HCT116 (cell line): ENCODE measurements around the gene ZBTB16. TPM values are rescaled to one million over a fixed set of nuclear protein-coding genes. Genes with fewer than 3 reads are reported as not detected.
A peak's percentile ranks its signal among the peaks of the same experiment; 100 is the strongest.

ENCODE experiments used
- ATAC-seq: fragments of 200-7000 bp; cut with Tn5 transposase; 2 replicates; pipeline ENCODE4 v1.9.1; 2020; ENCODE audit warnings: mild to moderate bottlenecking, moderate library complexity
- BruUV-seq: library from RNA; stranded (reverse); fragments of 400-500 nt; replicated peaks from 2 replicates; lab custom pipeline; 2021; lab: Mats Ljungman, UMichigan
- CTCF ChIA-PET: fragments of 300-600 bp; sonication (Branson Sonifier 250); formaldehyde crosslinking; loops from one replicate; lab custom pipeline; 2021; ENCODE audit warnings: antibody characterized with exemption; lab: Charles Lee
- POLR2A ChIA-PET: fragments of 300-600, 350-600 bp; sonication (Branson Sonifier 250); formaldehyde crosslinking; loops from one replicate; lab custom pipeline; 2021; ENCODE audit warnings: antibody characterized with exemption; lab: Charles Lee
- RAD21 ChIA-PET, 2 experiments: fragments of 300-600 bp; sonication (Branson Sonifier 250); formaldehyde crosslinking; loops; one replicate each; lab custom pipeline; 2023; ENCODE audit warnings: low total read pairs in 2 of 2; ENCODE audit not compliant: uncharacterized antibody in 2 of 2, unreplicated experiment in 2 of 2, low non-redundant PET in 1 of 2; lab: Charles Lee
- DNase-seq: peaks from one replicate; pipeline ENCODE4 v3.0.0-alpha.2; 2010; ENCODE audit warnings: low read depth, low spot score
- H2AFZ ChIP-seq: fragments of 200-600 bp; shearing (Covaris generic), sonication (generic); 2 replicates; pipeline ENCODE4 v1.6.1; 2017; ENCODE audit warnings: low read depth, mixed run types, mixed read lengths, antibody characterized with exemption, low read length; ENCODE audit not compliant: poor library complexity, severe bottlenecking
- H3K27ac ChIP-seq: 2 replicates; pipeline ENCODE4 v1.5.1; 2012; ENCODE audit warnings: low read depth, low read length
- H3K27me3 ChIP-seq: fragments of 200-600 bp; sonication (generic); 2 replicates; pipeline ENCODE4 v1.6.1; 2016; ENCODE audit warnings: mixed run types, low read length, mixed read lengths; ENCODE audit not compliant: insufficient read depth
- H3K36me3 ChIP-seq, 2 experiments: fragments of 200-500 bp in 1 of 2; fragments of 200-600 bp in 1 of 2; sonication (Bioruptor generic) in 1 of 2; sonication (generic) in 1 of 2; 2 replicates each; pipeline versions ENCODE4 v1.5.1 to v1.6.1; 2014 to 2016; ENCODE audit warnings: low read length in 2 of 2, inconsistent platforms in 1 of 2, mixed read lengths in 1 of 2, mixed run types in 1 of 2; ENCODE audit not compliant: insufficient read depth in 2 of 2, control insufficient read depth in 1 of 2
- H3K4me1 ChIP-seq, 2 experiments: fragments of 200-600 bp in 1 of 2; sonication (generic) in 1 of 2; 2 replicates each; pipeline versions ENCODE4 v1.5.1 to v1.6.1; 2012 to 2017; ENCODE audit warnings: low read length in 2 of 2, inconsistent platforms in 1 of 2, mild to moderate bottlenecking in 1 of 2, mixed read lengths in 1 of 2, mixed run types in 1 of 2, moderate library complexity in 1 of 2; ENCODE audit not compliant: insufficient read depth in 2 of 2, control insufficient read depth in 1 of 2
- H3K4me2 ChIP-seq: fragments of 200-600 bp; sonication (generic); 2 replicates; pipeline ENCODE4 v1.6.1; 2017; ENCODE audit warnings: mixed run types, low read length, mixed read lengths
- H3K4me3 ChIP-seq, 2 experiments: fragments of 200-600 bp in 1 of 2; sonication (generic) in 1 of 2; replicated peaks in 1 of 2; 2 replicates each; pipeline ENCODE4 v1.5.1; 2011 to 2016; ENCODE audit warnings: low read length in 2 of 2, control low read depth in 1 of 2, low read depth in 1 of 2, mild to moderate bottlenecking in 1 of 2, mixed read lengths in 1 of 2, mixed run types in 1 of 2
- H3K79me2 ChIP-seq: fragments of 200-600 bp; sonication (generic); 2 replicates; pipeline ENCODE4 v1.6.1; 2017; ENCODE audit warnings: mild to moderate bottlenecking, mixed run types, low read length, moderate library complexity, mixed read lengths; ENCODE audit not compliant: insufficient read depth
- H3K9ac ChIP-seq: fragments of 200-600 bp; sonication (generic); 2 replicates; pipeline ENCODE4 v1.6.1; 2016; ENCODE audit warnings: low read length, mixed read lengths
- H3K9me2 ChIP-seq: fragments of 200-600 bp; sonication (generic), shearing (Covaris generic); 2 replicates; pipeline ENCODE4 v1.6.1; 2017; ENCODE audit warnings: mixed run types, mild to moderate bottlenecking, moderate library complexity; ENCODE audit not compliant: insufficient read depth
- H3K9me3 ChIP-seq, 2 experiments: fragments of 200-500 bp in 1 of 2; fragments of 200-600 bp in 1 of 2; sonication (Bioruptor generic) in 1 of 2; sonication (generic) in 1 of 2; 2 replicates each; pipeline ENCODE4 v1.6.1; 2014 to 2017; ENCODE audit warnings: low read length in 2 of 2, mixed read lengths in 2 of 2, inconsistent platforms in 1 of 2, low read depth in 1 of 2, mild to moderate bottlenecking in 1 of 2, mixed run types in 1 of 2, moderate library complexity in 1 of 2; ENCODE audit not compliant: control insufficient read depth in 1 of 2, insufficient read depth in 1 of 2
- H4K20me1 ChIP-seq: fragments of 200-600 bp; sonication (generic), shearing (Covaris generic); 2 replicates; pipeline ENCODE4 v1.6.1; 2017; ENCODE audit warnings: mixed run types, mild to moderate bottlenecking, moderate library complexity; ENCODE audit not compliant: insufficient read depth
- POLR2A ChIP-seq: IDR thresholded peaks from 2 replicates; pipeline ENCODE4 v1.7.0; 2011; ENCODE audit warnings: borderline replicate concordance; ENCODE audit not compliant: insufficient read depth, insufficient read length; ENCODE audit errors: extremely low read depth
- SP1 ChIP-seq: IDR thresholded peaks from 2 replicates; pipeline ENCODE4 v1.6.1; 2012; ENCODE audit warnings: low read depth
- YY1 ChIP-seq: IDR thresholded peaks from 2 replicates; pipeline ENCODE4 v1.6.1; 2011; ENCODE audit warnings: low read length, low read depth, moderate library complexity, mild to moderate bottlenecking; ENCODE audit not compliant: insufficient replicate concordance; ENCODE audit errors: extremely low read depth
- ZFX ChIP-seq: fragments of 450-650 bp; IDR thresholded peaks from 2 replicates; pipeline ENCODE4 v1.6.1; 2017
- ZNF274 ChIP-seq: fragments of 200-500 bp; sonication (Bioruptor generic); IDR thresholded peaks from 2 replicates; pipeline ENCODE4 v1.6.1; 2014; ENCODE audit warnings: mild to moderate bottlenecking, low read depth, low read length, inconsistent platforms
- intact Hi-C: fragments of 100-400 bp; cut with micrococcal nuclease; formaldehyde crosslinking; loops from 2 replicates; pipeline ENCODE4 v1.10.0; 2022
- total RNA-seq: library from RNA; stranded (reverse); gene quantifications from one replicate; pipeline ENCODE4 v1.2.1, GENCODE V29; 2021; ENCODE audit not compliant: unreplicated experiment
- TF ChIP-seq, protein P1 (sequence below), 3 experiments: fragments of 200-600 bp in 1 of 3; sonication (generic) in 1 of 3; IDR thresholded peaks in 2 of 3; conservative IDR thresholded peaks in 1 of 3; 2 replicates each; pipeline ENCODE4 v1.5.1; 2012 to 2017; ENCODE audit warnings: low read depth in 2 of 3, low read length in 2 of 3, antibody characterized with exemption in 1 of 3, borderline replicate concordance in 1 of 3, control low read depth in 1 of 3, mild to moderate bottlenecking in 1 of 3, mixed read lengths in 1 of 3, mixed run types in 1 of 3, moderate library complexity in 1 of 3; ENCODE audit not compliant: insufficient read depth in 1 of 3
- TF ChIP-seq, protein P2 (sequence below): IDR thresholded peaks from 2 replicates; pipeline ENCODE4 v1.6.1; 2012; ENCODE audit warnings: low read depth

The ZBTB16 gene
- total RNA-seq, 1 experiment from 2014 or later: 0.30 TPM

DNA sequence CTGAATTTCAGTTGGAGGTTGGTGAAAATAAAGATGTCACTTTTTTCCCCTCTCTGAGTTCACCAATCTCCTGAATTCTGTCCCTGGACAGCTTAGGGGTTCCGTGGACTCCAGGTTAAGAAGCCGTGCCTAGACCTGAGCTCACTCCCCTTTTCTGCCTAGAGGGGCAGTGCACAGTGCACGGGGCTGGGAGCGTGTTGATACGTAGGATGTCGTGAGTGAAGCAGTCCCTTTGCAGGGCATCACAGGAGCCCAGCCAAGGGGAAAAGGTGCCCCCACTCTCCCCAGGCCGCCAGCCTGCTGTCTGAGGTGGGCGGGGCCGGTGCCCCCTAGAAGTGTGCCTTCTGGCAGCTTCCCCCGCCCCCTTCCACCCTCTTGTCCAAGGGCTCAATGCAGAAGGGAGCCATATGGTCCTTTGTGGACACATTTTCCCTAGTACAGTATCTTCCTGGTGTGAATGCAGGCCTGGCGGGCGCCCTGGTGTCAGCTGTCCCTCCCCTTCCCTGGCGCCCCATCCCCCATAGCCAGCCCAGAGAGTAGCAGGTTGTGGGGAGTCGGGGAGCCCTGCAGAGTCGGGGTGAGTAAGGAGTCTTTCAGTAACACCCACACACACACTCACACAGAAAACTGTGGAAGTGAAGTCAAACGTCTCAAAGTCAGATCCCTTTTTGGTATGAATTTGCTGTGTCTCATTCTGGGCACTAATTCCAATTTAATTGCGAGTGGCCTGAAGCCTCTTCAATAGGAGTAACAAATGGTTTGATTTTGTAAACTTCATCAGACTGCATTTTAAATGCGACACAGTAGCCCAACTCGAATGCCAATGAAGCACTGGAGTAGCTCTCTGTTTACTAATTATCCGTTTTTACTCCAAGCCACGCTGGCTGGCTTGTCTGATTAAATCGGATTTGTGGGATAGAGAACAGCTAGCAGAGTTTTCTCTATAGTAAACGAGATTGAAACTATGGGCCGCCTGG lies 169.2 kb downstream of the ZBTB16 start:
- no peak for TF ChIP-seq ZFX
- TF ChIP-seq, protein P1, sequence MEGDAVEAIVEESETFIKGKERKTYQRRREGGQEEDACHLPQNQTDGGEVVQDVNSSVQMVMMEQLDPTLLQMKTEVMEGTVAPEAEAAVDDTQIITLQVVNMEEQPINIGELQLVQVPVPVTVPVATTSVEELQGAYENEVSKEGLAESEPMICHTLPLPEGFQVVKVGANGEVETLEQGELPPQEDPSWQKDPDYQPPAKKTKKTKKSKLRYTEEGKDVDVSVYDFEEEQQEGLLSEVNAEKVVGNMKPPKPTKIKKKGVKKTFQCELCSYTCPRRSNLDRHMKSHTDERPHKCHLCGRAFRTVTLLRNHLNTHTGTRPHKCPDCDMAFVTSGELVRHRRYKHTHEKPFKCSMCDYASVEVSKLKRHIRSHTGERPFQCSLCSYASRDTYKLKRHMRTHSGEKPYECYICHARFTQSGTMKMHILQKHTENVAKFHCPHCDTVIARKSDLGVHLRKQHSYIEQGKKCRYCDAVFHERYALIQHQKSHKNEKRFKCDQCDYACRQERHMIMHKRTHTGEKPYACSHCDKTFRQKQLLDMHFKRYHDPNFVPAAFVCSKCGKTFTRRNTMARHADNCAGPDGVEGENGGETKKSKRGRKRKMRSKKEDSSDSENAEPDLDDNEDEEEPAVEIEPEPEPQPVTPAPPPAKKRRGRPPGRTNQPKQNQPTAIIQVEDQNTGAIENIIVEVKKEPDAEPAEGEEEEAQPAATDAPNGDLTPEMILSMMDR (IDR thresholded peaks at IDR 0.05 in 2 of 3, conservative IDR thresholded peaks at IDR 0.05 in 1 of 3; ENCODE audit: borderline replicate concordance in 1 of 3, insufficient read depth in 1 of 3, low read depth in 2 of 3, low read length in 2 of 3): 0 out of 6 replicates have a peak, but pooled peaks of 1 of the 3 experiments have one; percentile 2
- Histone ChIP-seq H3K36me3 (no peaks in the 10 kb centered on the region), H3K27me3 (peaks cover 75% of the 10 kb centered on the region), H2AFZ (no peak overlapping the region), H3K4me1 (no peaks in the 10 kb centered on the region), H3K4me3 (no peak overlapping the region), H3K9me3 (no peaks in the 10 kb centered on the region), H3K9me2 (no peaks in the 10 kb centered on the region), H3K4me2 (no peak overlapping the region), H3K27ac (no peak overlapping the region), H4K20me1 (no peaks in the 10 kb centered on the region), H3K9ac (no peak overlapping the region), H3K79me2 (no peaks in the 10 kb centered on the region)
- ChIA-PET RAD21 (no interaction called here), POLR2A (no interaction called here), CTCF (interaction anchor here (0.6 to 1.4 kb wide), 2 partner anchors 33 to 154 kb away, joined by 3 read pairs; no protein-coding TSS in a partner anchor)
- BruUV-seq: no TSS peak
- intact Hi-C loops: no loop called here
- no peak for DNase-seq
- ATAC-seq: peak; percentile 62

DNA sequence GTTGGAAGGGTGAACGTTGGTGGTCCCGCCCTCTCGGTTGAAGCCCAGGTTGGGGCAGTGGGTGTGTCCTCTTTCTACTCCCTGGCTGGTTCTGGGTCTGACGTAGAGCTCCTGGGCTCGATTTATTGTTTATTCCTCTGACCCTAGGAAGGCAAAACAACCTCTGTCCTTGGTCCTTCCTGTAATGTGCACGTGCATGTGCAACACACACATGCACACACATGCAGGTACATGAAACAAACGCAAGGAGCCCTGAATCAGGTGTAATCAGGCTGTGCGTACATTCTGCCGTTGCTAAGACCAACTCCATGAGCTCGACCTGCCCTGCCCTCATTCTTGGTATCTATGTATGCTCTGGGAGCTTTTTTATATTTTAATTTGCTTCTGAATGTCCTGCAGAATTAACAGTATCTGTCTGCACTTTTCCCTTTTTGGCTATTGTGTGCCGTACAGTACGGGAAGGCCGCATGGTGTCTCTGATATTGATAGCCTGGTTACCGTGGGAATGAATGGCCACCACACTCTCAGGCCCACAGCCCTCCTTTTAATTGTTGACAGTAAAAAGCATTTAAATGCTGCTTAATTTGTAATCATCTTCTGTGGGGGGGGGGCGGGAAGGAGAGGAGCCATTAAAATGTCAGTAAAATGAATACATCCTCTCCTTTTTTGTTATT lies 170.7 kb downstream of the ZBTB16 start:
- ChIA-PET RAD21 (no interaction called here), CTCF (interaction anchor here (0.6 kb wide), 1 partner anchor 300 kb away, joined by 3 read pairs; no protein-coding TSS in a partner anchor), POLR2A (no interaction called here)
- Histone ChIP-seq H3K27ac (no peak overlapping the region), H3K36me3 (no peaks in the 10 kb centered on the region), H3K79me2 (no peaks in the 10 kb centered on the region), H3K27me3 (peaks cover 74% of the 10 kb centered on the region), H3K9ac (no peak overlapping the region), H3K9me2 (no peaks in the 10 kb centered on the region), H3K4me2 (no peak overlapping the region), H3K9me3 (no peaks in the 10 kb centered on the region), H3K4me1 (no peaks in the 10 kb centered on the region), H4K20me1 (no peaks in the 10 kb centered on the region), H3K4me3 (no peak overlapping the region), H2AFZ (no peak overlapping the region)
- intact Hi-C loops: no loop called here
- no peak for ATAC-seq
- DNase-seq: no peak
- no peak for TF ChIP-seq POLR2A
- no peak for TF ChIP-seq ZNF274
- no peak for TF ChIP-seq YY1
- TF ChIP-seq, protein P2, sequence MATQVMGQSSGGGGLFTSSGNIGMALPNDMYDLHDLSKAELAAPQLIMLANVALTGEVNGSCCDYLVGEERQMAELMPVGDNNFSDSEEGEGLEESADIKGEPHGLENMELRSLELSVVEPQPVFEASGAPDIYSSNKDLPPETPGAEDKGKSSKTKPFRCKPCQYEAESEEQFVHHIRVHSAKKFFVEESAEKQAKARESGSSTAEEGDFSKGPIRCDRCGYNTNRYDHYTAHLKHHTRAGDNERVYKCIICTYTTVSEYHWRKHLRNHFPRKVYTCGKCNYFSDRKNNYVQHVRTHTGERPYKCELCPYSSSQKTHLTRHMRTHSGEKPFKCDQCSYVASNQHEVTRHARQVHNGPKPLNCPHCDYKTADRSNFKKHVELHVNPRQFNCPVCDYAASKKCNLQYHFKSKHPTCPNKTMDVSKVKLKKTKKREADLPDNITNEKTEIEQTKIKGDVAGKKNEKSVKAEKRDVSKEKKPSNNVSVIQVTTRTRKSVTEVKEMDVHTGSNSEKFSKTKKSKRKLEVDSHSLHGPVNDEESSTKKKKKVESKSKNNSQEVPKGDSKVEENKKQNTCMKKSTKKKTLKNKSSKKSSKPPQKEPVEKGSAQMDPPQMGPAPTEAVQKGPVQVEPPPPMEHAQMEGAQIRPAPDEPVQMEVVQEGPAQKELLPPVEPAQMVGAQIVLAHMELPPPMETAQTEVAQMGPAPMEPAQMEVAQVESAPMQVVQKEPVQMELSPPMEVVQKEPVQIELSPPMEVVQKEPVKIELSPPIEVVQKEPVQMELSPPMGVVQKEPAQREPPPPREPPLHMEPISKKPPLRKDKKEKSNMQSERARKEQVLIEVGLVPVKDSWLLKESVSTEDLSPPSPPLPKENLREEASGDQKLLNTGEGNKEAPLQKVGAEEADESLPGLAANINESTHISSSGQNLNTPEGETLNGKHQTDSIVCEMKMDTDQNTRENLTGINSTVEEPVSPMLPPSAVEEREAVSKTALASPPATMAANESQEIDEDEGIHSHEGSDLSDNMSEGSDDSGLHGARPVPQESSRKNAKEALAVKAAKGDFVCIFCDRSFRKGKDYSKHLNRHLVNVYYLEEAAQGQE: no peak
- no peak for TF ChIP-seq SP1
- no TSS peak for BruUV-seq
